PC-9 (cell line): ENCODE results near the gene STX2. TPM values are rescaled to one million over a fixed set of nuclear protein-coding genes. Genes with fewer than 3 reads are reported as not detected.

Experiments
- BruUV-seq: library from RNA; stranded (reverse); fragments of 400-500 nt; replicated peaks from 2 replicates; lab custom pipeline; 2021; lab: Mats Ljungman, UMichigan
- CTCF ChIA-PET: fragments of 300-600 bp; sonication (Branson Sonifier 250); formaldehyde crosslinking; loops from one replicate; lab custom pipeline; 2022; ENCODE audit warnings: antibody characterized with exemption; lab: Charles Lee
- POLR2A ChIA-PET: fragments of 300-600 bp; sonication (Branson Sonifier 250); formaldehyde crosslinking; loops from one replicate; lab custom pipeline; 2022; ENCODE audit warnings: antibody characterized with exemption; ENCODE audit not compliant: unreplicated experiment; lab: Charles Lee
- DNase-seq, 2 experiments: peaks; one replicate each; pipeline versions ENCODE4 v3.0.0 to v3.0.0-alpha.2; 2015 to 2022; ENCODE audit warnings: mixed read lengths in 1 of 2
- H2AFZ ChIP-seq: fragments of 200-600 bp; sonication (generic); 2 replicates; pipeline ENCODE4 v1.8.1; 2017; ENCODE audit warnings: antibody characterized with exemption
- H3F3A ChIP-seq: fragments of 200-600 bp; sonication (generic); 2 replicates; pipeline ENCODE4 v1.8.1; 2017; ENCODE audit warnings: antibody characterized with exemption, mild to moderate bottlenecking, low read depth; ENCODE audit not compliant: insufficient read depth
- H3K27ac ChIP-seq: fragments of 200-600 bp; sonication (generic); 2 replicates; pipeline ENCODE4 v1.6.1; 2016; ENCODE audit warnings: mixed run types
- H3K27me3 ChIP-seq: fragments of 200-600 bp; sonication (generic); 2 replicates; pipeline ENCODE4 v1.6.1; 2016; ENCODE audit warnings: low read depth, mixed run types; ENCODE audit not compliant: insufficient read depth
- H3K36me3 ChIP-seq: fragments of 200-600 bp; sonication (generic); 2 replicates; pipeline ENCODE4 v1.6.1; 2016; ENCODE audit warnings: low read depth, mixed run types
- H3K4me1 ChIP-seq: fragments of 200-600 bp; sonication (generic); replicated peaks from 2 replicates; pipeline ENCODE4 v1.6.1; 2016; ENCODE audit warnings: mixed run types; ENCODE audit not compliant: insufficient read depth
- H3K4me2 ChIP-seq: fragments of 200-600 bp; sonication (generic); 2 replicates; pipeline ENCODE4 v1.6.1; 2017; ENCODE audit warnings: mixed run types
- H3K4me3 ChIP-seq: fragments of 200-600 bp; sonication (generic); 2 replicates; pipeline ENCODE4 v1.6.1; 2016; ENCODE audit warnings: mixed run types
- H3K79me2 ChIP-seq: fragments of 200-600 bp; sonication (generic); 2 replicates; pipeline ENCODE4 v1.6.1; 2017; ENCODE audit warnings: low read depth, mixed run types
- H3K9me2 ChIP-seq: fragments of 200-600 bp; sonication (generic); 2 replicates; pipeline ENCODE4 v1.8.1; 2017; ENCODE audit warnings: mild to moderate bottlenecking; ENCODE audit not compliant: insufficient read depth
- H3K9me3 ChIP-seq: fragments of 200-600 bp; sonication (generic); 2 replicates; pipeline ENCODE4 v1.8.1; 2016; ENCODE audit warnings: low read depth; ENCODE audit not compliant: insufficient read depth
- H4K20me1 ChIP-seq: fragments of 200-600 bp; sonication (generic); 2 replicates; pipeline ENCODE4 v1.8.1; 2017; ENCODE audit not compliant: insufficient read depth
- CTCF ChIP-seq: fragments of 200-600 bp; sonication (generic); conservative IDR thresholded peaks from 2 replicates; pipeline ENCODE4 v1.6.1; 2017; ENCODE audit warnings: mixed run types, antibody characterized with exemption, mild to moderate bottlenecking, moderate library complexity
- EZH2 ChIP-seq: fragments of 200-600 bp; sonication (generic); IDR thresholded peaks from 2 replicates; pipeline ENCODE4 v1.8.0; 2017; ENCODE audit warnings: antibody characterized with exemption, low read depth
- intact Hi-C: fragments of 100-400 bp; cut with micrococcal nuclease; formaldehyde crosslinking; loops from one replicate; pipeline ENCODE4 v1.10.0; 2022; ENCODE audit not compliant: unreplicated experiment
- total RNA-seq: library from RNA; stranded (reverse); gene quantifications from 2 replicates; pipeline ENCODE4 v1.2.3, GENCODE V29; 2021

The STX2 gene
- total RNA-seq, 1 experiment from 2014 or later, result 9.7 TPM

- ChIA-PET POLR2A (no interaction called here), CTCF (no interaction called here)
- no peak for TF ChIP-seq EZH2
- Histone ChIP-seq H3K4me2 (no peak overlapping the region), H3K27ac (no peak overlapping the region), H3K4me3 (no peak overlapping the region), H3K36me3 (no peaks in the 10 kb centered on the region), H4K20me1 (no peaks in the 10 kb centered on the region), H3K9me2 (no peaks in the 10 kb centered on the region), H3K79me2 (no peaks in the 10 kb centered on the region), H3F3A (peaks cover 6% of the 10 kb centered on the region; the same call in 1 of the 2 replicates), H3K4me1 (no peaks in the 10 kb centered on the region), H3K9me3 (0 out of 2 replicates have a peak, but pooled peaks cover 6% of the 10 kb centered on the region), H3K27me3 (peaks cover 67% of the 10 kb centered on the region), H2AFZ (no peak overlapping the region)
- BruUV-seq, result no TSS peak
- no peak for DNase-seq
- intact Hi-C loops, result no loop called here
Measured at GRCh38 chr12:130764475-130765185, 74.4 kb downstream of the STX2 start.

GRCh38 chr12:130764073-130764472 is 75.0 kb downstream of the STX2 start:
- no peaks in the 10 kb centered on the region for H3K9me2 ChIP-seq
- no peaks in the 10 kb centered on the region for H3K36me3 ChIP-seq
- H2AFZ ChIP-seq, result no peak overlapping the region
- BruUV-seq, result no TSS peak
- H3K4me1 ChIP-seq, result no peaks in the 10 kb centered on the region
- H3K27ac ChIP-seq, result no peak overlapping the region
- H3K79me2 ChIP-seq, result no peaks in the 10 kb centered on the region
- no peak overlapping the region for H3K4me3 ChIP-seq
- no peak overlapping the region for H3K4me2 ChIP-seq
- ChIA-PET CTCF (no interaction called here), POLR2A (no interaction called here)
- 0 out of 2 replicates have a peak, but pooled peaks cover 6% of the 10 kb centered on the region for H3K9me3 ChIP-seq
- H3F3A ChIP-seq, result peaks cover 6% of the 10 kb centered on the region; the same call in 1 of the 2 replicates
- no peak for TF ChIP-seq EZH2
- TF ChIP-seq CTCF, result no peak
- DNase-seq, result no peak
- no peaks in the 10 kb centered on the region for H4K20me1 ChIP-seq
- intact Hi-C loops, result no loop called here
- H3K27me3 ChIP-seq, result peaks cover 62% of the 10 kb centered on the region

- no peaks in the 10 kb centered on the region for H3K4me1 ChIP-seq
- no peak for TF ChIP-seq CTCF
- no peak for TF ChIP-seq EZH2
- H3K27ac ChIP-seq, result no peak overlapping the region
- no peaks in the 10 kb centered on the region for H3K9me2 ChIP-seq
- H3K79me2 ChIP-seq, result no peaks in the 10 kb centered on the region
- CTCF ChIA-PET, result no interaction called here
- DNase-seq, result no peak
- H3K9me3 ChIP-seq, result 0 out of 2 replicates have a peak, but pooled peaks cover 6% of the 10 kb centered on the region
- no peak overlapping the region for H3K4me3 ChIP-seq
- H2AFZ ChIP-seq, result no peak overlapping the region
- POLR2A ChIA-PET, result no interaction called here
- BruUV-seq, result no TSS peak
- intact Hi-C loops, result no loop called here
- peaks cover 50% of the 10 kb centered on the region for H3K27me3 ChIP-seq
- no peak overlapping the region for H3K4me2 ChIP-seq
- no peaks in the 10 kb centered on the region for H4K20me1 ChIP-seq
- H3F3A ChIP-seq, result peaks cover 6% of the 10 kb centered on the region; the same call in 1 of the 2 replicates
- no peaks in the 10 kb centered on the region for H3K36me3 ChIP-seq
Measured at GRCh38 chr12:130762319-130762675, 76.8 kb downstream of the STX2 start.
